Measurements from ENCODE around the gene NGEF. TPM values are rescaled to one million over a fixed set of nuclear protein-coding genes. Genes with fewer than 3 reads are reported as not detected.
A peak's percentile ranks its signal among the peaks of the same experiment; 100 is the strongest.

Gene NGEF
- total RNA-seq, 1 experiment from 2014 or later, result 35.4 TPM

DNA sequence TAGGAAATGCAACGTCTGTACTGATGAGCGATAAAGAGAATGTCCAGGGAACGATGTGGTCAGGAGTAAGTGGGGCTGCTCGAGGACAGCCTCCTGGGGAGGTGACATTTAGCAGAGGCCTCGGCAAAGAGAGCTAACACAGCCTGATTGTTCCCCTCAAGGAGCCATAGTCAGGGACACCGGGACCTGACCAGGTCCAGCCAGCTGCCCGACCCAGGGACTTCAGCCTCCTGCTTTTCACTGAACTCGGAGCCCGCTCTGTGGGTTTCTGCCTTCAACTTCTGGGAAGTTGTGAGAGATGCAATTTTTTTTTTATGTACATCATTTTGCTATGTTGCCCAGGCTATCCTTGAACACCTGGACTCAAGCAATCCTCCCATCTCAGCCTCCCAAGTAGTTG lies 29.5 kb upstream of the NGEF start:
- DNase-seq (ENCODE audit: low read depth), result no peak

DNA sequence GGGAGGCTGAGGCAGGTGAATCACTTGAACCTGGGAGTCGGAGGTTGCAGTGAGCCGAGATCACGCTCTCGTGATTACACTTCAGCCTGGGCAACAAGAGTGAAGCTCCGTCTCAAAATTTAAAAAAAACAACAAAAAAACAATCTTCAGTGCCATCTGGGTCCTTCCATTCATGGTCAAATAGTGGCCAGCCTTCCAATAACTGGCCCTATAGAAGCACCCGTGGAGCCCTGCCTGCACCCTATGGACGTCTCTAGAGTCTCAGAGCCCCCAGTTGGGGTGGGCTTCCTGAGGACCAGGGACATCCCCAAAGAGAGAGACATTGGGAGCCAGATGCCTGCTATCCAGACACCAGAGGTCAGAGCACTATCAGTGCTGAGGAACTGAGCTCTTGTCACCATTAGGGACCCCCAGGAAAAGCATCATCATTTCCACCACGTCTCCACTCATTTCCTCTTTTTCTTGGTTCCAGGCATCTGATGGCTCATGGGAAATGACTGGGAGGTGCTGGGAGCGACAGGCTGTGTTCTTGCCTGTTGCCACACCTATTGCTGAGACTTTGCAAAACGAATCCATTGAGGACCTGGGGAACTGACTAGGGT lies 28.8 kb upstream of the NGEF start:
- DNase-seq (ENCODE audit: low read depth), result no peak

DNA sequence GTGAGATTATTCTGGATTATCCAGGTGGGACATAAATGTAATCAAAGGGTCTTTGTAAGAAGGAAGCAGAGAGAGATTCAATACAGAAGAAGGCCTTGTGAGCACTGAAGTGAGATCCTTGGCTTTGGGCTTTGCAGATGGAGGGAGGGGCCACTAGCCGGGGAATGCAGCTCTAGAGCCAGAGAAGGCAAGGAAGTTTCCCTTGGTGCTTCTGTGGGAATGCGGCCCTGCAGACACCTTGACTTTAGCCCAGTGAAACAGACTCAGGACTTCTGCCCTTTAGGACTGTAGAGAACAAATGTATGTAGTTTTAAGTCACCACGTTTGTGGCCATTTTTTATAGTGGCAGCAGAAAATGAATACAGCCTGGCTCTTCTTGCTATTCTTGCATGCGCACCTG lies 27.5 kb upstream of the NGEF start:
- DNase-seq (ENCODE audit: low read depth), result no peak

DNA sequence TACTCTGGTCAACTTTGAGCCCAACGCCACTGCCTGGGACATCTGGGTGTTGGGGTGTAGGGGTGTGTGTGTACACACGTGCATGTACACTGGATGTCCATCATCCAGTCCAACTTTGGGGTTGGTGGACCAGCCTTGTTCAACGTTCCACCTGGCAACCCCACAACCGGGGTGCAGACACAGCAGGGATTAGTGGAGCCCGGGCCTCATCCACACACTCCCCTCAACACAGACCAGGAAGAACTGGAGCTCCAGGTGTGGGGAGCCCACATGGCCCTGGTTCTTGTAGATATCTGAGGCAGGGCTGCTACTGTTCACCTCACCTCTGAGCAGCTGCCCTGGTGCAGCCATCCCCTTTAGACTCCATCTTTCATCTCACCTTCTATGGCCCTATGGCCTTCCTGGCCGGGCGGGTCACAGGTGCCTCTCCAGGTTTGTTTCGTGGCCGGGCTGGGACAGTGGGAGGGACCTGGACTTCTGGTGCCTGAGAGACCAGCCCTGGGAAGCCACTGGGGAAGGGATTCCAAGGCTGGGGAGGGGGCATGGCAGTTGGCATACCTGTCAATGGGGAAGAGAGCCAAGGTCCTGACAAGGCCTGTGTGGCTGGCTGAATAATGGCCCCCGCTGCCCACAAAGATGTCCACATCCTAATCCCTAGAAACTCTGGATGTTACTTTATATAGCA lies 26.9 kb upstream of the NGEF start:
- DNase-seq (ENCODE audit: low read depth), result no peak

DNA sequence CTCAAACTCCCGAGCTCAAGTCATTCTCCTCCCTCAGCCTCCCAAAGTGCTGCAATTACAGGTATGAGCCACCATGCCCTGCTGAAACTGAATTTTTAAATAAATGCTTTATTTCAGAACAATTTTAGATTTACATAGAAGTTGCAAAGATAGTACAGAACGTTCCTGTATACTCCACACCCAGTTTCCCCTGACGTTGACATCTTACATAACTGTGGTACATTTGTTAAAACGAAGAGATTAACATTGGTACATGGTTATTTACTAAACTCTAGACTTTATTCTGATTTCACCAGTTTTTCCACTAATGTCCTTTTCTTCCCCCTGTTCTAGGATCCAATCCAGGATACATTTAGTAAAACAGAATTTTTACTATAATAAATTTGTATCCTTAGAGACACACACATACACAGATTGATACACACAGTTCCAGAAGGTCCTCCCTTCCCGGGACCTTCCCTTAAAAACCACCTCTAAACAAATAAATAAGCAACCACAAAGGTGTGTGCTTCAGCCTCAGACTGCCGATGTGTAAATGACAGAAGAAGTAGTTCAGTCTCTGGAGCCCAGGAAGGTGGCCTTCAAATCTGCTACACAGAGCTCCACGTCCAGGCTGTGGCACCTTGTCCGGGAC lies 26.3 kb upstream of the NGEF start:
- DNase-seq (ENCODE audit: low read depth), result peak; percentile 26

DNA sequence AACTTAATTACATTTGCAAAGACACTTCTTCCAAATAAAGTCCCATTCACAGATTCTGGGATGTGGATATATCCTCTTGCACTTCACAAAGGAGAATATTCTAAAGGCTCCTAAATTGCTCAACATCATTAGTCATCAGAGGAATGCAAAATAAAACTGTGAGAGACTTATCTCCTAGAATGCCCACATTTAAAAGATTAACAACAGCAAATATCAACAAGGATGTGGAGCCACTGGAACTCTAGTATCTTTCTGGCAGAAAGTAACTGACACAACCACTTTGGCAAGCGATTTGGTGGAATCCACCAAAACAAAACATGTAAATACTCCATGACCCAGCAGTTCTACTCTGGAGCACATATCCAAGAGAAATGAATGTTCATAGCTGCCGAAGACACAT lies 24.0 kb upstream of the NGEF start:
- DNase-seq (ENCODE audit: low read depth), result peak; percentile 82

DNA sequence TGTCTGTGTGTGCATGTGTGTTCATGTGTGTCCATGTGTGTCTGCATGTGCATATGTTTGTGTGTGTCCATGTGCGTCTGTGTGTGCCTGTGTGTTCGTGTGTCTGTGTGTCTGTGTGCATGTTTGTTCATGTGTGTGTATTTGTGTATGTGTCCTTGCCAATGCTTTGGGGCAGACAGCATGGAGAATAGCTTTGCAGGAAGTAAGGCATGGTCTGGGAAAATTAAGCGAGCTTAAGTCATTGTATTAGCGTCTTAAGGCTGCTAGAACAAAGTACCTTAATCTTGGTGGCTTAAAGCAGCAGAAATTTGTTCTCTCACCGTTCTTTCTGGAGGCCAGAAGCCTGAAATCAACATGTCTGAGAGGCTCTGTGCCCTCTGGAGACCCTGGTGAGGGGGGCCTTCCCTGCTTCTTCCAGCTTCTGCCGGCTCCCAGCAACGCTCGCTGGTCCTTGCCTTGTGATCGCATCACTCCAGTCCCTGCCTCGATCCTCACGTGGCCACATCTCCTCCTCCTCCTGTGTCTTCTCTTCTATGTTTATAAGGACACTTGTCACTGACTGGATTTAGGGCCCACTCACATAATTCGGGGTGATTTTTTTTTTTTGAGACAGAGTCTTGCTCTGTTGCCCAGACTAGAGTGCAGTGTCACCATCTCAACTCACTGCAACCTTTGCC lies 23.2 kb upstream of the NGEF start:
- DNase-seq (ENCODE audit: low read depth), result no peak

DNA sequence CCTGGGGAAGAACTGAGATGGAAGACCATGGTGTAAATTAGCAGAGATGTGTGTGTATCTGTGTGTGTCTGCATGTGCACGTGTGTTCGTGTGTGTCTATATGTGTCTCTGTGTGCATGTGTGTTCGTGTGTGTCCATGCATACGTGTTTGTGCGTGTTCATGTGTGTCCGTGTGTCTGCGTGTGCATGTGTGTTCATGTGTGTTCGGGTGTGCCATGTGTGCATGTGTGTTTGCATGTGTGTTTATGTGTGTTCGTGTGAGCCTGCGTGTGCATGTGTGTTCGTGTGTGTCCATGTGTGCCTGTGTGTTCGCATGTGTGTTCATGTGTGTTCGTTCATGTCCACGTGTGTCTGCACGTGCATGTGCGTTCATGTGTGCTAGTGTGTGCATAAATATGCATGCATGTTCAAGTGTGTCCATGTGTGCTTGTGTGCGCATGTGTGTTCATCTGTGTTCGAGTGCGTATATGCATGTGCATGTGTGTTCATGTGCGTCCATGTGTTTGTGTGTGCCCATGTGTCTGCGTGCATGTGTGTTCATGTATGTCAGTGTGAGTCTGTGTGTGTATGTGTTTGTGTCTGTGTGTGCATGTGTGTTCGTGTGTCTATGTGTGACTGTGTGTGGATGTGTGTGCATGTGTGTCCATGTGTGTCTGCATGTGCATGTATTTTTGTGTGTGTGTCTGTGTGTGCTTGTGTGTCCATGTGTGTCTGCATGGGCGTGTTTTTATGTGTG lies 22.5 kb upstream of the NGEF start:
- no peak for DNase-seq (ENCODE audit: low read depth)

DNA sequence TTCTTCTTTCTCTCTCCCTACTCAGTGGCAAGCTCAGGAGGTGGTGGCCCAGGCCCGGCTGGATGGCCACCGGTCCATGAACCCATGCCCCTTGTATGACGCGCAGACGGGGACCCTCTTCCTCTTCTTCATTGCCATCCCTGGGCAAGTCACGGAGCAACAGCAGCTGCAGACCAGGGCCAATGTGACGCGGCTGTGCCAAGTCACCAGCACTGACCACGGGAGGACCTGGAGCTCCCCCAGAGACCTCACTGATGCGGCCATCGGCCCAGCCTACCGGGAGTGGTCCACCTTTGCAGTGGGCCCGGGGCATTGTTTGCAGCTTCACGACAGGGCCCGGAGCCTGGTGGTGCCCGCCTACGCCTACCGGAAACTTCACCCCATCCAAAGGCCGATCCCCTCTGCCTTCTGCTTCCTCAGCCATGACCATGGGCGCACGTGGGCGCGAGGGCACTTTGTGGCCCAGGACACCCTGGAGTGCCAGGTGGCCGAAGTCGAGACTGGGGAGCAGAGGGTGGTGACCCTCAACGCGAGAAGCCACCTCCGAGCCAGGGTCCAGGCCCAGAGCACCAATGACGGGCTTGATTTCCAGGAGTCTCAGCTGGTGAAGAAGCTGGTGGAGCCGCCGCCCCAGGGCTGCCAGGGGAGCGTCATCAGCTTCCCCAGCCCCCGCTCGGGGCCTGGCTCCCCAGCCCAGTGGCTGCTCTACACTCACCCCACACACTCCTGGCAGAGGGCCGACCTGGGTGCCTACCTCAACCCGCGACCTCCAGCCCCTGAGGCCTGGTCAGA lies 21.2 kb upstream of the NGEF start:
- peak; percentile 16 for DNase-seq (ENCODE audit: low read depth)

DNA sequence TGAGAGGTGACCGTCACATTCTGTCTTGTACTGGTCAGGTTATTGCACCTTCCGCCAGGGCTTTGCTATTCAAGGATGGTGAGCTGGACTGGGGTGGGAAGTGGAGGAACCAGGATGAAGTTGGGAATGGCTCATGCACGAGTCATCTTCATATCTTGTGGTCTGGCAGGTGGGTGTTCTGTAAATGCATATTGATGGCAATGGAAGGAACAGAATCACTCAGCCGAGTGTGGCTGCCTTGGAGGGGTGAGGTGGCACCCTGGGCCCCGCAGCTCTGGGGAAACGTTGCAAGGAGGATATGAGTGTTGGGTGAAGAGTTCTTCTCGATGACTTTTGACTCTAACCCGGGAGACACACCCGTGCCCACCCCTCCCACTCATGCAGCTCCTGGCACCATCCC lies 20.6 kb upstream of the NGEF start:
- DNase-seq (ENCODE audit: low read depth), result peak; percentile 81

DNA sequence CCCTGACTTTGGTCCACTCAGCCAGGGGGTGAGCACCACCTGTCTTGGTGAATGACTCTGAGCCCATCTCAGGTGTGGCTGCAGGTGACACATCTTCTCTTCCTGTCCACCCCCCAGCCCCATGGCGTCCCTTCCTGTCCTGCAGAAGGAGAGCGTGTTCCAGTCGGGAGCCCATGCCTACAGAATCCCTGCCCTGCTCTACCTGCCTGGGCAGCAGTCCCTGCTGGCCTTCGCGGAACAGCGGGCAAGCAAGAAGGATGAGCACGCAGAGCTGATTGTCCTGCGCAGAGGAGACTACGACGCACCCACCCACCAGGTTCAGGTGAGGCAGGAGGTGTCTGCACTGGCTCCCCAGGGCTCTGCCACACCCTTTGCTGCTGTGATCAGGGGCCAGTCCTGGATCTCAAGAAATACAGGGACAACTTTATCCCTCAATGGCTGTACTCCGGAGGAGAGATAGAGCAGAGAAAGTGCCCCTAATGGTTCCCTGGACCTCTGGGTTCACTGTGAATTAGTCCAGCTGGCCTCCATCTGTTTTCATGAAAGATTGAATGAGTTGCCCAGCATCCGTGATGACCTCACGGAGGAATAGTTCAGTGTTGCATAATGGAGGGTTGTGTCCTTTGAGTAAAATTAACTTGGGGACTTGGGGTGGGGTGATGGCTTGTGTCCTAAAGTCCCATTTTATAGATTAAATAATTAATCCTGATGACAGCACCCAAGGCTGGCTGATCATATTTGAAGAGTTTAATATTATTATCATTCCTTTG lies 19.7 kb upstream of the NGEF start, which contains the start of gene NEU2:
NEU2 (plus strand) TSS at position 122 of the 770 bp plus-strand sequence; CDS start at position 122, 0 bp downstream.
- DNase-seq (ENCODE audit: low read depth), result peak; percentile 82

DNA sequence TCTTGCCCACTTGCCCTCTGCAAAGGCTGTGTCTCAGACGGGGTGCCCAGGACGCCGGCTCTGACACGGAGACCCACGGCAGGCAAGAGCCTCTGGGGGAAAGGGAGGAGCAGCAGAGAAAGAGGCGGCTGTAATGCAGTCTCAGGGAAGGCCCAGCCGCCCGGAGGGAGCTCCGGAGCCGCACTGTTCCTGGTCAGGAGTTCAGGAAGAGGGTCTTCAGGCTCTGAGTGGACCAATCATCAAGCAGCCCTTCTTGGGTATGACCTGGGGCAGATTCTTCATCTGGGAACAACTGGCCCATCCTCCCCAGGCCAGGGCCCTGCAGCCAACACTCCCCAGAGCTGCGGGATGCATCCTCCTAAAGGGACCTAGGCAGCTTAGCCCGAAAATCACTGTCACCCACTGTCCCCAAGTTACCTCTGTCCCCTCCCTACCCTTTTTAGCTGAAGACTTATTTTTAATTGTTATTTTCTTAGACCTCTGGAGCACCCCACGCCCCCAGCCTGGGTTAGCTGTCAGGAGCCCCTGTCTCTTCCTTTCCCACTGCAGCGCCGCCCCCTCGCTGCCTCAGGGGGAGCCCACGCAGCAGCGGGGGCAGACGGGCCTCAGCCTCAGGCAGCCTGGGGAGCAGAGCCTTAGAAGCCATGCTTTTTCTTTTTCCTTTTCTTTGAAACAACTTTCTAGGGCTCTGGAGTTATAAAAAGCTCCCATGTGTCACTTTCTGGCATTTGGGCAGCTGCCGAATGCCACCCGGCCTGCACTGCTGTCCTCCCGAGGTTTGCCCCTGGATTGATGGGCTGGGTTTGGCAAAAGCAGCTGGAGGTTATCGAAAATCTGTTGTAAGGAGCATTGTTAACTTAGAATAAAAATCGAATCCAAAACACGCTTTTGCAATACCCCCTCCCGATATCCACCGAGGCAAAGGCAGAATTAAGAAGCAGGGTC lies 18.8 kb upstream of the NGEF start:
- no peak for DNase-seq (ENCODE audit: low read depth)

DNA sequence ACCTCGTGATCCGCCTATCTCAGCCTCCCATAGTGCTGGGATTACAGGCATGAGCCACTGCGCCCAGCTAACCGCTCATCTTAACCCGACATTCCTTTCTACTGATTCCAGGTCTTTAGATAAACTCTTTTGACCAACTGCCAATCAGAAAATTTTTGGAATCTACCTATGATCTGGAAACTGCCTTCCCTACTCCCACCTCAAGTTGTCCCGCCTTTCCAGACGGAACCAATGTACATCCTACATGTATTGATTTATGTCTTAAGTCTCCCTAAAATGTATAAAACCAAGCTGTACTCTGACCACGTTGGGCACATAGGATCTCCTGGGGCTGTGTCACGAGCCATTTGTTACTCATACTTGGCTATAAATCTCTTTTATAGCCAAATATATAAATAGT lies 16.3 kb upstream of the NGEF start:
- DNase-seq (ENCODE audit: low read depth), result peak; percentile 23

DNA sequence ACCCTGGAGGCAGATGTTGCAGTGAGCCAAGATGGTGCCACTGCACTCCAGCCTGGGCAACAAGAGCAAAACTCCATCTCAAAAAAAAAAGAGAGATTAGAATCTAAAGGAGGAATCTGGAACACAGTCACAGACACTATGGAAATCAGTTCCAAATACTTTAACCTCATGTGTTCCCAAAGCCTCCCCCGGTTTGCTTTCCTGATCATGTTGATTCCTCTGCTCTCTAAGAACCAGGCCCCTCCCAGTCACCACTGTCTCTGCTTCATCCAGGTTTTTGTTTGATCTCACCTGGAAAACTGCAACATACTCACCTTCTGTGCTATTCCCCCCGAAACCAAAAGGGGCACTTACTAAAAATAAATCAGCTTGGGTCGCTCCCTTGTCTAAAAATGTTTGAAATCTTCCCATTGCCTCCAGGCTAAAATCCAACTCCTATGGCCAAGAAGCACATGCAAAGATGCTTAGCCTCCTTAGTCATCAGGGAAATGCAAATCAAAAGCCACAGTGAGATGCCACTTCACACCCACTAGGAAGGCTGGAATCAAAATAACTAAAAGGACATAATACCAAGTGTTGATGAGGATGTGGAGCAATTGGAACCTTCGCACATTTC lies 13.2 kb upstream of the NGEF start:
- DNase-seq (ENCODE audit: low read depth), result peak; percentile 92

DNA sequence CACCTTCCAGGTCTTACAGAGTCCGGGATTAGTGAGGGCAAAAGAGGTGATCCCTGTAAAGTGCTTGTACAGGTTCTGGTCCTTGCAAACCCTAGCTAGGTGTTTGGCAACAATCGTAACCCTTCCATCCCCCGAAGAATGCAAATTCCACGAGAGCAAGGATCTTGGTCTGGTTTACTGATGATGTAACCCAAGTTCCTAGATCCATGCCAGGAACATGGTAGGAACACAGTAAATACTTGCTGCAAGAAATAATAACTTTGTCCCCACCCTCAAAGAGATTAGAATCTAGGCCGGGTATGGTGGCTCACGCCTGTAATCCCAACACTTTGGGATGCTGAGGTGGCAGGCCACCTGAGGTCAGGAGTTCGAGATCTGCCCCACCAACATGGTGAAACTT lies 12.7 kb upstream of the NGEF start:
- peak; percentile 23 for DNase-seq (ENCODE audit: low read depth)

DNA sequence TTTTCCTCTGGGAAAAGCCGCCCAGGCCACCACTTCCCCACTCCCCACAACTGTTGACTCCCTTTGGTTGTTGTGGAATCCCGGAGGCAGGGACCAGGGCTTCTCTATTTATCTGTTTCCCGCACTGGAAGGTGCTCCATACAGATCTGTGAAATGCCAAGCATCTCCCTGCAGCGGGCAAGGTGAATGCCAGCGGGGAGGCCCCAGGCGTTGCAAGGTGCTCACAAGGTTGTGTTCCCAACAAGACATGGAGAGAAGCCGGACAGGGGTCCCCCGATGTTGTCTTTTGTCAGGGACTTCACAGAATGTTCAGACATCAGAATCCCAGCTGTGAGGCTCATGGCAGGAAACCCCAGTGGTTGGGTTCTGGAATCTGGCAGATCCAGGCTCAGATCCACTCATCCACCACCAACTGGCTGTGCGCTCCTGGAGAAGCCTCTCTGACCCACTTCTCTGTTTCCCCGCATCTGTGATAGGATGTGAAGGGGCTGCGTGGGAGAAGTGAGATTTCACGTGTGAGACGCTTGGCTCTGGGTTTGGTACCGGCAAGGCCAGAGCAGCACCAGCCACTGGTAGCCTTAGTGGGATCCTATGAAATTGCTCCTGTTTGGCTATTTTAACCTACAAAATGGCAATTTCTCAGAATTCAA lies 10.8 kb upstream of the NGEF start:
- no peak for DNase-seq (ENCODE audit: low read depth)

DNA sequence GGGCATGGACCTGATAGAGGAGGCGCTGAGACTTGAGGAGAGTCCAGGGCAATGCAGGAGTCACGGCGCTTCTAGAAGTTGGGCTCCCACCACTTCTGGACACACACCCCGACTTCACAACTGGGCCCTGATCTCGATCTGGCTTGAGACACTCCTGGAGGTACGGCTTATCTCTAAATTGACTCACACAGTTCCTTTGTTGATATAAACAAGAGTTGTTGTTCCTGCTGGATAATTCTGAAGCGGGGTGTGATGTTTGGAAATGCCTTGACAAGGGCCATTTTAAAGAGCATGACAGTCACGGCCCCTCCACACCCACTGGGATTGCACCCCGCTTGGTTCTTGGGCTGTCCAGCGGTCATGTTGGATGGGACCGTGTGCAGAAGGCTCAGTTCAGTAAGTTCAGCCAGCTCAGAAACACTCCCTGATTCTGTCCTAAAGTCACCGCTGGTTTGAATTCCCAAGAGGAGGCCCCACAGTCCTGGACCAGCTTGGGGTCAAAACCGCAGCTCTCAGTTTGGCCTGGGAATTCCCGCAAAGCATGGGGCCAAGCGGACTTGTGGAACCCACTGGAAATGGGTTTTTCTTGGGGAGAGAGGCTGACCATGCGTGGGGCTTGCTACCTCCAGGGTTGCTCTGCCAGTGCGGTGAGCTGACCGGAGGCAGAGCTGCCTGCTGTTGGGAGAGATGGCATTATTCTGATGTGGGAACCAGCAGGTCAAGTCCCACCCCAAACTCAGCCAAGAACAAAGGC lies 10.1 kb upstream of the NGEF start:
- no peak for DNase-seq (ENCODE audit: low read depth)
